Pulmonary artery endothelial cell (primary cell): Measurements from ENCODE around the gene IFNG. TPM values are rescaled to one million over a fixed set of nuclear protein-coding genes. Genes with fewer than 3 reads are reported as not detected.

ENCODE experiments used
- DNase-seq: peaks from one replicate; pipeline ENCODE4 v3.0.0-alpha.2; 2011; ENCODE audit warnings: low read depth, low spot score
- total RNA-seq: library from RNA; depleted of rRNA; stranded (reverse); fragments of >200 nt; gene quantifications from 2 replicates; pipeline ENCODE4 v1.2.3, GENCODE V29; 2014

IFNG gene
- total RNA-seq, 1 donor from 2014 or later = not detected

- DNase-seq = no peak
These were observed 6.8 kb upstream of the IFNG start for GRCh38 chr12:68166317-68166831.

- DNase-seq = no peak
These were observed 4.1 kb upstream of the IFNG start for GRCh38 chr12:68163560-68164081.

- DNase-seq = no peak
These were observed 2.8 kb upstream of the IFNG start for GRCh38 chr12:68162374-68162773.

GRCh38 chr12:68158432-68158831 lies 1.1 kb downstream of the IFNG start:
- no peak for DNase-seq

GRCh38 chr12:68157380-68157779 lies 2.2 kb downstream of the IFNG start:
- no peak for DNase-seq

- no peak for DNase-seq
These were observed 2.9 kb downstream of the IFNG start for GRCh38 chr12:68156636-68157035.

- no peak for DNase-seq
These were observed 4.8 kb downstream of the IFNG start for GRCh38 chr12:68154779-68155178.

- DNase-seq = no peak
These were observed 11.1 kb downstream of the IFNG start for GRCh38 chr12:68148261-68148951.

GRCh38 chr12:68140556-68140955 lies 19.0 kb downstream of the IFNG start:
- no peak for DNase-seq

GRCh38 chr12:68139941-68140340 lies 19.6 kb downstream of the IFNG start:
- no peak for DNase-seq

GRCh38 chr12:68139001-68139400 lies 20.5 kb downstream of the IFNG start:
- DNase-seq = no peak

GRCh38 chr12:68138480-68138879 lies 21.1 kb downstream of the IFNG start:
- DNase-seq = no peak

- DNase-seq = no peak
These were observed 22.2 kb downstream of the IFNG start for GRCh38 chr12:68137335-68137830.

- DNase-seq = no peak
These were observed 24.0 kb downstream of the IFNG start for GRCh38 chr12:68135520-68135919.

- no peak for DNase-seq
These were observed 27.6 kb downstream of the IFNG start for GRCh38 chr12:68131867-68132414.

- DNase-seq = no peak
These were observed 29.6 kb downstream of the IFNG start for GRCh38 chr12:68129979-68130378.

- DNase-seq = no peak
These were observed 37.2 kb downstream of the IFNG start for GRCh38 chr12:68122236-68122920.

GRCh38 chr12:68121143-68121542 lies 38.4 kb downstream of the IFNG start:
- no peak for DNase-seq

- no peak for DNase-seq
These were observed 39.8 kb downstream of the IFNG start for GRCh38 chr12:68119724-68120211.

GRCh38 chr12:68119250-68119649 lies 40.3 kb downstream of the IFNG start:
- DNase-seq = no peak

- no peak for DNase-seq
These were observed 41.3 kb downstream of the IFNG start for GRCh38 chr12:68118096-68118755.
